ENCODE results near the gene ACTBL2.

The ACTBL2 gene

DNA sequence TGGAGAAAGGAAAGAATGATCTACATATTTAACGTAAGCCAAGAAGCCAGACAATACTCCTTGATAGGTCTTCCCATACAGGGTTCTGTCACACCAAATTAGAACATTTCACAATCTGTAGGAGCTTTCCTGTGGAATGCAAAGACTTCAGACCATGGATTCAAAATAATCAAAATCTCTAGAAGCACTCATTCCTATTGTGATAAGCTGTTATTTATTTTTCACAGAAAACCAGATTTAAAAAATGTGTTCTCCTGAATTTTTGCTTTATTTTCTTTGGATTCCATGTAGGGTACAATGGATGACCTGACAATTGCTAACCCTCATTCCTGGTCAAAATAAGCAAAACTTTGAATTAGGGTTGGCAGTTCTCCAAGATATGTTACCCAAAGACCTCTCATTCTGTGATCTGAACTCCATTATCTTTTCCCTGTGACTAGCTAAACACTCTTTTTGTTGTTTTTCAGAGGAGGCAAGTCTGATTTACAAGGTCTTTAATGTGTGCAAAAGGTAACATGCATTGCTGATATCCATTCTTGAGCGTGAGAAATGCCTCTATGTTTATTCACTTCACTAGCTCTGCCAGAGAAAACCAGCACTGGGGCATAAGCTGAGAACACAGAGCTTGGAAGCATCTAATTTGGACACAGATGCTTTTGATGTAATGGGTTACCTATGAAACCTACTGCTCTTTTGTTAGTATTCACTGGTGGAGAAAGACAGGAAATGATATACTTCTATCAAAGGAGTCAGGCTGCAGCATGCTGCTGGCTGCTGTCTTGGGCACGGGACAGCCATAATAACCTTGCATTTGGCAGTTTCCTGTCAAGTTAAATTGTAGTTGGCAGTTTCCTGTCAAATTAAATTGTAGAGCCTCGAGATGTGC, 31.4 kb downstream of the ACTBL2 start:
- DNase-seq (ENCODE audit: extremely low read depth in 1 of 2, low read depth in 1 of 2), result no peak

DNA sequence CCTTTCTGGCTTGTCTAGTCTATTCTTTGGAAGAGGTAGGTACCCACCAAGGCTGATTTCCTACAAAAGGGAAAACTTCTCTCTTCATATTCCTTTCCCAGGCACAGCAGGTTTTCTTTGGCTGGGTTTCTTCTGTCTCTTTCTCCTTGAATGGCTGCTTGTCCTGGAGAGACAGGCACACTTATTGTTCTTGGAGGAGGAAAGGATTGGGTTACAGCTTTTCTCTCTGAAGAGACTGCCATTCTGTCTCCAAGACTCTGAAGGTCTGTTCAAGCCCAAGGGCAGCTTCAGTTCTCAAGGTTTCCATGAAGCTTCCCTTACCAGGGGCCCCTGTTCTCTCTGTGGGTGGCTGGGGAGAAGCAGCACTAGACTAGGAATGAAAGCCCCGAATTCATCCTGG, 33.9 kb downstream of the ACTBL2 start:
- no peak for DNase-seq (ENCODE audit: extremely low read depth in 1 of 2, low read depth in 1 of 2)

- DNase-seq (ENCODE audit: extremely low read depth in 1 of 2, low read depth in 1 of 2), result no peak
Observed at GRCh38 chr5:57448287-57448686, 34.3 kb downstream of the ACTBL2 start.

DNA sequence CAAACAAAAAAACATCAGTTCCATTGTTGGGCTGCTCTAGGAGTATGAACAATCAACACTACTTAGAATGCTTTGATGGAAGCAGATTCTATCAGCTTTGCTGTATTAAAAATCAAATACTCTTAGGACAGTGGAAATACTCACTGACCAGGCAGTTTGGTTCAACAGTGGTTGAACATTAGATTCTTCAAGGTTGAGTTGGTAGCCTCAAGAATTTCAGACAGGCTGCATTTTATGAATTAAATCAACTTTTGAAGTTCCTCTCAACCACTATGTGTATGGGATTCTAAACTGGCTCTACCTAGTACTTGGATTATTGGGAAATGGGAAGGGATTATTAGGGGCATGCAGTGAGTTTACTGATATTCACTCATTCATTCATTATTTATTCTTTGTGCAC, 35.0 kb downstream of the ACTBL2 start:
- no peak for DNase-seq (ENCODE audit: extremely low read depth in 1 of 2, low read depth in 1 of 2)

DNA sequence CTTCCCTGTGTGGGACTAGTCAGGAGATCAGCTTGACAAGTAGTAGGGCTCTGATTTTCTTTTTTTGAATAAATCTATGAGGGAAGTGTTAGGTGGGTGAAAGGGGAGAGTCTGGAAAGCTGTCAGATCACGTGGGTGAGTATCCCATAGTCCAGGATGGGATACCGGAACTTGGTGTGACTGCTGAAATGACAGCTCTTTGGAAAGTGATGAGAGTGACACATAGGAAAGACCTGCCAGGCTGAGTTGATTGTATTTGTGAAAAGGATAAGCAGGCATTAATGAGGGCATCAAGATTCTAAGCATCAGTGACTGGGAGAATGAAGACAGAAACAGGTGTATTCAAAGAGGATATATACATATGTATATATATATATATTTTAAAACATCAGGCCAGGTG, 35.6 kb downstream of the ACTBL2 start:
- DNase-seq (ENCODE audit: extremely low read depth in 1 of 2, low read depth in 1 of 2), result no peak

DNA sequence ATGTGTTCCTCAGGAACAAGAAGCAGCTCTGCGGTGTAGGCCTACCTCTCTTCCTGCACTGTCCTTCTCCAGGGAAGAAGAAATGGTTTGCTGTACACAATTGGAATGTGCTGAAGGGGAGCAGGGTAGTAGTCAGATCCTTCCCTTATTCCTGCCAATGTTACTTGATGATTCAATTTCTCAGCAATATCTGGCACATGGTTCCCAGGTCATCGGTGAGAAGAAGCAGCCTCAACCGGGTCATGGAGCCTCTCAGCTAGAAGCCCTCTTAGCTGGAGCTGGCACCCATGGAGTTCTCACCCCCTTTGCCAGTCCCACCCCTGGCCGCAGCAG, 36.9 kb downstream of the ACTBL2 start:
- DNase-seq (ENCODE audit: extremely low read depth in 1 of 2, low read depth in 1 of 2), result no peak

DNA sequence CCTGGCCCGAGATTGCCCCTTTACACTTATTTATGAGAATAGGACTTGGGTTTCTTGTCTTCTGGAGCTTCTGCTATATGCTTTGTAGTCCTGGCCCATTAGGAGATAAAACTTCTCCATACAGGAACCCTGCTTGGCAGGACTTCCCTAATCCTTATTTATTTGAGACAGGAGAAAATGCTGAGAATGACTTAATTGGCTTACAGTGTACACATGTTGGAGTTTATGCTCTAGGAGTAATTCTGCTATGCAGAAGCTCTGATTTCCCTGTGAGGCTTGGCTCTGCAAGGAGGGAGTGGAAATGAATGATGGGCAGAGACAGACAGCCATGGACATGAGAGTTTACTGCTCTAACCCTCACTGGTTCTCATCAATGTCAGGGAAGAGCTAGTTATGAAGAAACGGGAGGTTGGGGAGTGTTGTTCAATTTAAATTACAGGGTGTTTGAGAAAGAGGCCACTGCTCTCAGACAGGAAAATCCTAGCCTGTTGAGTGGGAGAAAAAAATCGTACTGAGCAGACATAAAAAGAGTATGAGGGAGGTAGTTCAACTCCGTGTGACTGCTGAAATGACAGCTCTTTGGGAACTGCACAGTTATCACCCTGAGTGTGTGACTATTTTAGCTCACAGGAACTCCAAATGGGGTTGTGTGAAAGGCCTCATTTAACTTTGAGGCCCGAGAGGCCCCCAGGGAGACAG, 37.5 kb downstream of the ACTBL2 start:
- no peak for DNase-seq (ENCODE audit: extremely low read depth in 1 of 2, low read depth in 1 of 2)

- no peak for DNase-seq (ENCODE audit: extremely low read depth in 1 of 2, low read depth in 1 of 2)
Observed at GRCh38 chr5:57442080-57442839, 40.4 kb downstream of the ACTBL2 start.

DNA sequence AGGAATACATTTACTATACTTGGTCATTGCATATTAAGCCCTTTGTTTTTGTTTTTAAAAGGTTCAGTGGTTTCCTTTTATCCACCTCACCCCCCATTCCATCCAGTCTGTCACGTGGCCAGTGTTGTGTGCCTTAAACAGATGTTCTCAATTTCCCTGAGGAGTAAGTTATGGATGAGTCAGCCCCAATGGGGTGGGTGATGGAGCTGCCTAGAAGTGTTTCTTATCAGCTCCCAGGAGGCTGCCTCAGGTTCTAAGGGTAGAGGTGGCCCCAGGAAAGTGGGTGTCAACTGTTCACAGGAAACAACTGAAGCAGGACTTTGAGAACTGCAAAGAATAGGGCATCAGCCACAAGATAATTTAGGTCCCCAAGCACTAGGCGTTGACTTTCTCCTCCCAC, 41.1 kb downstream of the ACTBL2 start:
- DNase-seq (ENCODE audit: extremely low read depth in 1 of 2, low read depth in 1 of 2), result no peak

DNA sequence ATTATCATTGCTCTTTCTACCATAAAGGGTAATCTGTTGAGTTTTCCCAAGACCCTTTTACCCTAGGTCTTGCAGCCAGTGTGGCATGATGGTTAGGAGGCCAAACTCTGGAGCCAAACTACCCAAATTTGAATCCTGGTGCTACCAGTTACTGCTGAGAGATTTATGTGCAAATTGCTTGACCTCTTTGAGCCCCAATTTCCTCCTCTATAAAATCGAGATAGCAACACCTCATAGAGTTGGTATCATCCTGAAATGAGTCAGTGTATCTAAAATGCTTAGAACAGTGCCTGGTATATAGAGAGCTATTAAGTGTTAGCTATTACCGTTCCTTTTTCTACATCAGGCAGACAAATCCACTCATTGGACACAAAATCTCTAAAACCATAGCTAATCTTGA, 43.0 kb downstream of the ACTBL2 start:
- no peak for DNase-seq (ENCODE audit: extremely low read depth in 1 of 2, low read depth in 1 of 2)

DNA sequence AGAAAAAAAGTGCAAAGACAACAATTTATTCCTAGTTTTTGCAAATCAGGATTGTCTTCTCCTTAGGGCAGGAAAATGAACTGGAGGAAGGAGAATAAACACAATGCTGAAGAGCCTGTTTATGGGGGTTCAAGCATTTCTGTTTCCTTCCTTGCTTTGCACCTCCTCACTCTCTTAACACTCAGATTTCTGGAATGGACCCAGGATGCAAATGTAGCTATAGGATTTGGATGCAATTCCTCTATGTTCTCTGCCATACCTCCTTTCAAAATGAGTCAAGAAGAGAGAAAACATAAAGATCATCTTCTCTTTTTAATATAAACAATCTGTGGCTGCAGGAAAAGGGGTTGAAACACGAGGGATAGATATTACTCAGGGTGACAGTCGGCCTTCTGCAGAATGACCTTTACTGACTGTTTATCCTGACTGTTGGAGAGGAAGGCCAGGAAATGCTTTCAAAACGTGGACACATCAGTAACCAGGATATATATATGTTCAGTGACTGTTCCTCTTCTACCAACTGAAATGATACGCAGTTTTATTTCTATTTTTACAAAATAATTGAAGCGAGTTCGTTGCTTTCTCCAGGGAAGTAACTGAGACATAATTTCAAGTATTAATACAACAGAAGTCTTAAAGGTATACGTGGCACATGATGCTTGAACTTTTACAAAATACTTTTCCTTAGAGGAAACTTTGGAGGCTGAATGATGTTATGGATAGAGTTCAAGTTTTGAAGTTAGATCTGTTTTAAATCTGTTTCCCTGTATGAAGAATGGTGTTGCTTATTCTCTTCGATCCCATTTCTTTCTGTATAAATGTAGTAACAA, 44.4 kb downstream of the ACTBL2 start:
- DNase-seq (ENCODE audit: extremely low read depth in 1 of 2, low read depth in 1 of 2), result no peak

DNA sequence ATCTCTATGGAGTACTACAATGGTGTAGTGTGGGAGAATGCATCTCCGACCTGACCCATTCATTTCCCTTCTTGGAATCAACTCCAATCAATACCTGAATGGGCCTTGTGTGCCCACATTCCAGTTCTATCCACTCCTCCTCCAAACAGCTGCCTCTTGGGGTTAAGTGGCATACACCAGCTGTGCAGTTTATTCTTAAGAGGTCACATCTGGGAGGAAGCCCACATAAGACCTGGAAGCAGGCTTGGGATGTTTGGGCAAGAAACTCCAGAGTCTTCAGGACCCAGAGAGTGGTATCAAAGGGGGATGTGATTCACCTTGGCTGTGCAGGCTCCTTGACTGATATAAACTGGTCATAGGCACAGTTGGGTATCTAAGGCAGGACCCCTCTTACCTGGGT, 46.0 kb downstream of the ACTBL2 start:
- no peak for DNase-seq (ENCODE audit: extremely low read depth in 1 of 2, low read depth in 1 of 2)

GRCh38 chr5:57435701-57436134, 46.9 kb downstream of the ACTBL2 start:
- DNase-seq (ENCODE audit: extremely low read depth in 1 of 2, low read depth in 1 of 2), result no peak

DNA sequence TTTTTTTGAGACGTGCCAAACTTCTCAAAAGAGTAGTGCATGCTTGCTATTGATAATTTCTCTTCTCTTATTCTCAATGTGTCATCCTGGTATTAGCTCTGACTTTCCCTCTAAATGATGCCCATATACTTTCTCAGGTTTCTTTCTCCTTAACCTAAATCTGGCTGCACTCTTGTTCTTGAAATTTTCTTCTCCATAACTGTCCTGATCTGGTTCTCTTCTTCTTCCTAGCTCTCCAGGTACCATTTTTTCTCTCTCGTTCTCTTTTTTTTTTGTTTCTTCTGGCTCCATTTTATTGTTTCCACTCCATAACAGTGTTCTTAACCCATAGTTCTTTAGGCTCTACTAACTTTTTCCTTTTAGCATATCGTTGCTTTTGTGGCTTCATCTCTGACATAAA, 47.9 kb downstream of the ACTBL2 start:
- DNase-seq (ENCODE audit: extremely low read depth in 1 of 2, low read depth in 1 of 2), result no peak

GRCh38 chr5:57434227-57434640, 48.4 kb downstream of the ACTBL2 start:
- DNase-seq (ENCODE audit: extremely low read depth in 1 of 2, low read depth in 1 of 2), result no peak

- no peak for DNase-seq (ENCODE audit: extremely low read depth in 1 of 2, low read depth in 1 of 2)
Observed at GRCh38 chr5:57432876-57433275, 49.7 kb downstream of the ACTBL2 start.

DNA sequence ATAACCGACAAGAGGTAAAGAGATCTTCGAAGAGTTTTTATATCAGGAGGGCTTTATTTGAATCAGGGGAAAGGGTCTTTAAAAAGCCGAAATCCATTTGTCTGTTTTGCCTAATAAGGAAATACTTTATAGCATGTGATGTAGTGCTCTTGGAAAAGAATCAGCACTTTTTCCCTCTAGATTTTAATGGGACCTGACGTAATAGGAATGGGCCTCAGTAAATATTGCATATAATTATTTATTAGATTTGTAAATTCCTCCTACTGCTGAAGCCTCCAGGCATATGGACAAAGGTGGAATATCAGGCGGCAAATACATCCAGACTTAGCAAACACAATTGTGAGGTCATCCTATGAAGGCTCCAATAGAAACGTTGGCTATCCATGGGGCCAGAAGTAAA, 50.9 kb downstream of the ACTBL2 start:
- DNase-seq (ENCODE audit: extremely low read depth in 1 of 2, low read depth in 1 of 2), result no peak

Data from stimulated activated CD8-positive, alpha-beta memory T cell treated with anti-CD3 and anti-CD28 coated beads, Interleukin-7, amount 100 ng/mL, for 48 hours (primary cell).